Measurements from ENCODE around the gene ATF3.

Gene ATF3

DNA sequence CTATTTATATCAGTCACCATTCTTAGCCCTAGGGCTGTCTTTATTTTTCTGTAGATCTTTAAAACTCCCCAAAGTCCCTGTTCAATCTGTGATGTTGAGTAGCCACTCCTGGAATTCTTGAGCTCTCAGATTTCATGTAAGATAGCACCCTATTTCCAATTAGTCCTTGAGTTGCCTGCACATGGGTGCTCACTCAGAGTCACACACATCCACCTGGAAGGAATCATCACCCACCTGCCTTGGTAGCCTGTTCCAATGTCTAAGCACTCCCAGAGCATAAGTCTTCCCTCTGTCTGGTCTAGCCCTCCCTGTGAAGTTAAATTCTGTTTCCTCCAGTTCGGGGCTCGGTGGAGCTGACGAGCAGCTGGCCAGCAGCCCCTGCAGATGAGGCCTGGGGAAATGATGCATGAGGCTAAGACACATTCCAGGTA lies 14.7 kb upstream of the ATF3 start:
- no peak for TF ChIP-seq CTCF (IDR thresholded peaks at IDR 0.05; ENCODE audit: extremely low read depth, insufficient read depth, missing control alignments)
- no peak for DNase-seq (ENCODE audit: low spot score)
- in situ Hi-C loops (cut with MboI; ENCODE audit: low pct_unique_long_range_greater_than_20kb, low sequenced_read_pairs, unreplicated experiment): no loop called here

- TF ChIP-seq CTCF (IDR thresholded peaks at IDR 0.05; ENCODE audit: extremely low read depth, insufficient read depth, missing control alignments): no peak
- no peak for DNase-seq (ENCODE audit: low spot score)
- in situ Hi-C loops (cut with MboI; ENCODE audit: low pct_unique_long_range_greater_than_20kb, low sequenced_read_pairs, unreplicated experiment): no loop called here
These were observed 13.9 kb upstream of the ATF3 start for GRCh38 chr1:212594640-212595039.

- in situ Hi-C loops (cut with MboI; ENCODE audit: low pct_unique_long_range_greater_than_20kb, low sequenced_read_pairs, unreplicated experiment): no loop called here
- TF ChIP-seq CTCF (IDR thresholded peaks at IDR 0.05; ENCODE audit: extremely low read depth, insufficient read depth, missing control alignments): no peak
- no peak for DNase-seq (ENCODE audit: low spot score)
These were observed 13.3 kb upstream of the ATF3 start for GRCh38 chr1:212595229-212595628.

DNA sequence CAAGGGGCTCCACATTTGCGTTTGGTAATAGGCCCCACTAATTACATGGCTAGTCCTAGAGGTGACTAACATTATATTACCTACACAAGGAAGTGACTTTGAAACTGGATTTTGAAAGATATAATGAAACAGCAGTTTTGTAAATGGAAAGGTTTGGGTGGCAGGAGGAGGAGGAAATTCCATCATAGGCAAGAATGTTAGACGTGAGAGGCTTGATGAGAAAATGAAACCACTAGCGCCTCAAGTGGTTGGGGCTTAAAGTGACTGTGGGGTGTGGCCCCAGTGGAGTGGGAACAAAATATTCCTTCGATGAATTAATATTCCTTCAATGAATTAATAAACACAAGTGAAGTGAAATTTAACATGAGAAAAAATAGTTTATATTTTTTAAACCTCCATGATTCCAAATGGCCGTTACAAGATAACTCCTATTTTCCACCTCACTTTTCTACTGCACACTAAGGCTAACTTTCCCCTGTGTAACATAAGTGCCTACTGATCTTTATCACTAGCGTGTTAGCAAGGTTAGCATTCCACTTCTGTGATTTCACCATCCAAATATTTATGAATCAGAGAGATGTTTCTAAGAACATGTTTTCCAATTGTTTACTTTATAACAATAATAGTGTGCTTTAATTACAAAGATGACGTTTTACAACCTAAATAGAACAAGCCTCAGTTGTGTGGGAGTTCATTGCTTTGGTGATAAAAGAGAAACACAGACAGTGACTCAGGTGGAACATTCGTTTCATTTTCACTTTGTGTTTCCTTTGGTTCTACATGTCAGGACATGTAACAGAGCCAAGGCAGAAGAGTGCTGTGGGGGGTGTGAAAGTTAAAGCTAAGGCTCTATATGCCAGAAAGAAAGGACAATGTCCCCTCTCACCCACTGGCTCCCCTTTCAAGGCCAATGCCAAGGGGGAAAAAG lies 12.5 kb upstream of the ATF3 start:
- peak; percentile 80 for DNase-seq (ENCODE audit: low spot score)
- TF ChIP-seq CTCF (IDR thresholded peaks at IDR 0.05; ENCODE audit: extremely low read depth, insufficient read depth, missing control alignments): peak; percentile 53
- in situ Hi-C loops (cut with MboI; ENCODE audit: low pct_unique_long_range_greater_than_20kb, low sequenced_read_pairs, unreplicated experiment): no loop called here

GRCh38 chr1:212596798-212597197 lies 11.8 kb upstream of the ATF3 start:
- no peak for DNase-seq (ENCODE audit: low spot score)
- in situ Hi-C loops (cut with MboI; ENCODE audit: low pct_unique_long_range_greater_than_20kb, low sequenced_read_pairs, unreplicated experiment): no loop called here
- no peak for TF ChIP-seq CTCF (IDR thresholded peaks at IDR 0.05; ENCODE audit: extremely low read depth, insufficient read depth, missing control alignments)

DNA sequence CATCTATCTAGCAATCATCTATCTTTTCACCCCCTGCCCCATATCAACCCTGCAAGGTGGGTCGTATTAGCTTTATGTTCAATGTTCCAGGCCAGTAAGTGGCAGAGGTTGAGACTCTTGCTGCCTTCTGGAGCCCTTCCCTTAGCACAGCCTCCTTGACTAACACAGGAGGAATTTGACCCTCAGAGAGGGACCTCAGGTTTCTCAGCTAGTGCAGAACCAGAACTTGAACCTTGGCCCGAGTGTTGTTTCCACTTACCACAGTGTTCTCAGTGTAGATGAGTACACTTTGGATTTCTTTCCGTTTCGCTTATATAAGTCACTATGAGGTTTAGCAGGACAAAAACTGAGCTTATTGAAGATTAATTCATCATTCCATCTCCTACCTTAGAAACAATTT lies 11.1 kb upstream of the ATF3 start:
- no peak for TF ChIP-seq CTCF (IDR thresholded peaks at IDR 0.05; ENCODE audit: extremely low read depth, insufficient read depth, missing control alignments)
- no peak for DNase-seq (ENCODE audit: low spot score)
- in situ Hi-C loops (cut with MboI; ENCODE audit: low pct_unique_long_range_greater_than_20kb, low sequenced_read_pairs, unreplicated experiment): no loop called here
